ENCODE results near the gene THAP8. TPM values are rescaled to one million over a fixed set of nuclear protein-coding genes. Genes with fewer than 3 reads are reported as not detected.

The THAP8 gene
- total and polyA plus RNA-seq, 10 of the 15 experiments (the other 5 are each of a cell fraction or from before 2014, with no cell fraction given): 0.24 to 4.4 (median 2.6) TPM

GRCh38 chr19:36049080-36049698, 4.9 kb downstream of the THAP8 start:
- Histone ChIP-seq H3K9me3 (replicated peaks; ENCODE audit: control insufficient read depth, insufficient read depth, low read length) (no peaks in the 10 kb centered on the region), H4K20me1 (ENCODE audit: control insufficient read depth, insufficient read depth) (no peaks in the 10 kb centered on the region), H3K4me3 (no peak overlapping the region), H3K79me2 (ENCODE audit: control insufficient read depth, insufficient read depth, low read length) (no peaks in the 10 kb centered on the region), H3K4me2 (ENCODE audit: control insufficient read depth, insufficient read depth) (no peak overlapping the region), H2AFZ (ENCODE audit: control insufficient read depth, low read depth, low read length) (no peak overlapping the region), H3K36me3 (ENCODE audit: control insufficient read depth in 2 of 2, insufficient read depth in 2 of 2, low read length in 1 of 2) (no peaks in the 10 kb centered on the region), H3K4me1 (ENCODE audit: control insufficient read depth, insufficient read depth, low read length) (no peaks in the 10 kb centered on the region), H3K27me3 (replicated peaks in 1 of 2; ENCODE audit: control insufficient read depth in 2 of 2, insufficient read depth in 2 of 2, low read length in 1 of 2) (no peaks in the 10 kb centered on the region), H3K9ac (ENCODE audit: control insufficient read depth, insufficient read depth, low read length) (no peak overlapping the region), H3K27ac (ENCODE audit: control insufficient read depth, insufficient read depth) (no peak overlapping the region)
- SMC1A ChIA-PET (ENCODE audit: uncharacterized antibody, unreplicated experiment): no interaction called here
- FAIRE-seq (no peak), ATAC-seq (no peak), DNase-seq (ENCODE audit: low read depth, low spot score) (no peak)
- RAD21 ChIA-PET (ENCODE audit: unreplicated experiment): no interaction called here
- CTCF ChIA-PET: no interaction called here
- no TSS peak for BruUV-seq (replicated peaks)
- 98% methylated on average over 4 of the region's 4 CpGs for WGBS (ENCODE audit: insufficient coverage, insufficient replicate concordance, low lambda C conversion rate, missing lambda C conversion rate)
- in situ Hi-C loops (cut with MboI): no loop called here
- POLR2A ChIA-PET: interaction anchor here (0.7 to 1.3 kb wide), 2 partner anchors 35 to 163 kb away, joined by 3 to 7 read pairs; partner anchors contain the start of gene ALKBH6
- intact Hi-C loops (cut with micrococcal nuclease; ENCODE audit: unreplicated experiment): no loop called here
- no peak for TF ChIP-seq SRF (IDR thresholded peaks at IDR 0.05; ENCODE audit: low read depth in 2 of 2, low read length in 2 of 2)
- no peak for TF ChIP-seq MEF2B (IDR thresholded peaks at IDR 0.05; ENCODE audit: partially characterized antibody, poor library complexity, severe bottlenecking)
- no peak for TF ChIP-seq ETV6 (conservative IDR thresholded peaks at IDR 0.05 in 1 of 2, IDR thresholded peaks at IDR 0.05 in 1 of 2; ENCODE audit: borderline replicate concordance in 1 of 2, low read depth in 1 of 2)
- no peak for TF ChIP-seq BMI1 (IDR thresholded peaks at IDR 0.05; ENCODE audit: borderline replicate concordance)
- TF ChIP-seq EP300 (IDR thresholded peaks at IDR 0.05; ENCODE audit: borderline replicate concordance in 1 of 2, control insufficient read depth in 1 of 2, low read depth in 2 of 2, low read length in 2 of 2): no peak
- no peak for TF ChIP-seq ZNF622 (IDR thresholded peaks at IDR 0.05)
- no peak for TF ChIP-seq SMAD1 (IDR thresholded peaks at IDR 0.05; ENCODE audit: low read depth, partially characterized antibody)
- TF ChIP-seq ZNF24 (IDR thresholded peaks at IDR 0.05): no peak
- TF ChIP-seq HCFC1 (IDR thresholded peaks at IDR 0.05; ENCODE audit: low read length): no peak
- no peak for TF ChIP-seq MTA3 (IDR thresholded peaks at IDR 0.05; ENCODE audit: borderline replicate concordance, low read length)
- TF ChIP-seq IRF4 (IDR thresholded peaks at IDR 0.05; ENCODE audit: low read depth, low read length): no peak
- TF ChIP-seq ZBTB40 (IDR thresholded peaks at IDR 0.05; ENCODE audit: borderline replicate concordance): no peak
- no peak for TF ChIP-seq ZZZ3 (IDR thresholded peaks at IDR 0.05; ENCODE audit: control insufficient read depth, insufficient read length, low read depth)
- no peak for TF ChIP-seq SMC3 (IDR thresholded peaks at IDR 0.05; ENCODE audit: borderline replicate concordance, low read length)
- TF ChIP-seq SP1 (IDR thresholded peaks at IDR 0.05; ENCODE audit: low read depth, low read length): no peak
- no peak for TF ChIP-seq HDAC6 (IDR thresholded peaks at IDR 0.05; ENCODE audit: unreplicated experiment)
- no peak for TF ChIP-seq MEF2A (IDR thresholded peaks at IDR 0.05; ENCODE audit: insufficient read depth, low read depth, low read length)
- TF ChIP-seq, protein P1, sequence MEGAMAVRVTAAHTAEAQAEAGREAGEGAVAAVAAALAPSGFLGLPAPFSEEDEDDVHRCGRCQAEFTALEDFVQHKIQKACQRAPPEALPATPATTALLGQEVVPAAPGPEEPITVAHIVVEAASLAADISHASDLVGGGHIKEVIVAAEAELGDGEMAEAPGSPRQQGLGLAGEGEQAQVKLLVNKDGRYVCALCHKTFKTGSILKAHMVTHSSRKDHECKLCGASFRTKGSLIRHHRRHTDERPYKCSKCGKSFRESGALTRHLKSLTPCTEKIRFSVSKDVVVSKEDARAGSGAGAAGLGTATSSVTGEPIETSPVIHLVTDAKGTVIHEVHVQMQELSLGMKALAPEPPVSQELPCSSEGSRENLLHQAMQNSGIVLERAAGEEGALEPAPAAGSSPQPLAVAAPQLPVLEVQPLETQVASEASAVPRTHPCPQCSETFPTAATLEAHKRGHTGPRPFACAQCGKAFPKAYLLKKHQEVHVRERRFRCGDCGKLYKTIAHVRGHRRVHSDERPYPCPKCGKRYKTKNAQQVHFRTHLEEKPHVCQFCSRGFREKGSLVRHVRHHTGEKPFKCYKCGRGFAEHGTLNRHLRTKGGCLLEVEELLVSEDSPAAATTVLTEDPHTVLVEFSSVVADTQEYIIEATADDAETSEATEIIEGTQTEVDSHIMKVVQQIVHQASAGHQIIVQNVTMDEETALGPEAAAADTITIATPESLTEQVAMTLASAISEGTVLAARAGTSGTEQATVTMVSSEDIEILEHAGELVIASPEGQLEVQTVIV (IDR thresholded peaks at IDR 0.05; ENCODE audit: borderline replicate concordance, partially characterized antibody): no peak
- no peak for TF ChIP-seq FOXM1 (IDR thresholded peaks at IDR 0.05; ENCODE audit: low read depth, low read length)
